Measurements from ENCODE around the gene SPTY2D1.

DNA sequence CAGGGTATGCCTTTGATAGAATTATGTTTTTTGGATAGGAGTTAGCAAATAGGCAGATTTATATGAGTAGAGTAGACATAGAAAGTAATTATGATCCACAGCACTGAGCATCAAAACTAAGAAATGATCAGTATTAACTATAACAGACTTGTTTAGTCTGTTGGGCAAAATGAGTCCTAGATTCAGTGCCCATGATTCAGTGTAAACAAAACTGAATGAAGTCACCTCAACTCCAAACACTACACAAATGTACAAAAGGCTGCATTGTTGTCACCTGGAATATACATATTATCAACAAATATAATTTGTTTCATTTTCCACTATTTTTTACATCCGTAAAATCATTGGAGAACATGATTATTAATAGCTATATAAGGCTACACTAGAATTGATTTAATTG, 52.3 kb downstream of the SPTY2D1 start:
- TF ChIP-seq EP300 (IDR thresholded peaks at IDR 0.05; ENCODE audit: borderline replicate concordance): no peak
- TF ChIP-seq CREB1 (IDR thresholded peaks at IDR 0.05; ENCODE audit: low read depth): no peak
- no peak for TF ChIP-seq RAD21 (IDR thresholded peaks at IDR 0.05; ENCODE audit: low read depth)
- TF ChIP-seq NFIC (IDR thresholded peaks at IDR 0.05): no peak
- TF ChIP-seq FOXM1 (IDR thresholded peaks at IDR 0.05; ENCODE audit: borderline replicate concordance, low read depth): no peak
- TF ChIP-seq MAX (IDR thresholded peaks at IDR 0.05): no peak
- TF ChIP-seq TAF1 (IDR thresholded peaks at IDR 0.05; ENCODE audit: low read depth): no peak
